ENCODE results near the gene STARD9. TPM values are rescaled to one million over a fixed set of nuclear protein-coding genes. Genes with fewer than 3 reads are reported as not detected.
A peak's percentile ranks its signal among the peaks of the same experiment; 100 is the strongest.

The STARD9 gene
- total and polyA plus RNA-seq, 2 of the 13 experiments (the other 11 are each of a cell fraction or from before 2014, with no cell fraction given): 5.3 to 7.5 TPM

- no peak for TF ChIP-seq HIC2 (CRISPR knock-in tag; IDR thresholded peaks at IDR 0.05; ENCODE audit: low read depth)
- no peak for TF ChIP-seq ZNF703 (CRISPR knock-in tag; IDR thresholded peaks at IDR 0.05; ENCODE audit: borderline replicate concordance)
- no peak for TF ChIP-seq ZNF543 (CRISPR knock-in tag; IDR thresholded peaks at IDR 0.05)
- TF ChIP-seq NFIB (CRISPR knock-in tag; IDR thresholded peaks at IDR 0.05; ENCODE audit: borderline replicate concordance): peak; percentile 65; the same call in 1 of the 2 replicates
- TF ChIP-seq NR3C1 (CRISPR knock-in tag; IDR thresholded peaks at IDR 0.05): no peak
- TF ChIP-seq MTERF4 (CRISPR knock-in tag; IDR thresholded peaks at IDR 0.05): peak; percentile 42; the same call in 1 of the 2 replicates
- TF ChIP-seq ZNF792 (CRISPR knock-in tag; IDR thresholded peaks at IDR 0.05): no peak
- no peak for TF ChIP-seq ZNF335 (CRISPR knock-in tag; IDR thresholded peaks at IDR 0.05)
- TF ChIP-seq ZNF709 (CRISPR knock-in tag; IDR thresholded peaks at IDR 0.05): peak; percentile 12; the same call in 1 of the 2 replicates
- TF ChIP-seq ZBTB42 (CRISPR knock-in tag; IDR thresholded peaks at IDR 0.05): 0 out of 2 replicates have a peak, but pooled peaks have one; percentile 41
- no peak for TF ChIP-seq THYN1 (CRISPR knock-in tag; IDR thresholded peaks at IDR 0.05; ENCODE audit: borderline replicate concordance, low read depth)
- TF ChIP-seq ZNF83 (CRISPR knock-in tag; IDR thresholded peaks at IDR 0.05; ENCODE audit: borderline replicate concordance): peak; percentile 19; the same call in 1 of the 2 replicates
- no peak for TF ChIP-seq ZNF24 (IDR thresholded peaks at IDR 0.05)
- TF ChIP-seq PLSCR1 (CRISPR knock-in tag; IDR thresholded peaks at IDR 0.05; ENCODE audit: borderline replicate concordance): no peak
- no peak for TF ChIP-seq XRCC5 (optimal IDR thresholded peaks at IDR 0.05; ENCODE audit: low read length)
- no peak for TF ChIP-seq ZNF598 (CRISPR knock-in tag; IDR thresholded peaks at IDR 0.05; ENCODE audit: borderline replicate concordance)
- TF ChIP-seq ZNF746 (CRISPR knock-in tag; IDR thresholded peaks at IDR 0.05): 0 out of 2 replicates have a peak, but pooled peaks have one; percentile 8
- TF ChIP-seq KDM5A (IDR thresholded peaks at IDR 0.05; ENCODE audit: borderline replicate concordance, low read length): no peak
These were observed 711 bp downstream of the STARD9 start (continued) for GRCh38 chr15:42576040-42576594.
